ENCODE measurements around the gene GLYATL3. TPM values are rescaled to one million over a fixed set of nuclear protein-coding genes. Genes with fewer than 3 reads are reported as not detected.

The GLYATL3 gene
- total and polyA plus RNA-seq, 12 donors = not detected

DNA sequence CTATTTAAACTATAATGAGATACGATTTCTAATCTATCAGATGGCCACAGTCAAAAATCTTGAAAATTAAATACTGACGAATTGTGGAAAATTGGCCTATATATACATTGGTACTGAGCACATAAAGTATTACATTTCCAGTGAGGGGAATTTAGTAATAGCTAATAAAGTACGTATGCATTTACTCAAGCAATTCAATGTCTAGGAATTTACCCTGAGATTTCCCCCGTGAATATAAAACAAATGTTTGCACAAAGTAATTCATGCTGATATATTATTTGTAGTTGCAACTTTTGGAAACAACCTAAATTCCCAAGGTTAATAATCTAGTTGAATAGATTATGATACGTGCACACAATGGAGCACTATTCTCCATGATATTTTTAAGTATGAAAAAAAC is 36.1 kb downstream of the GLYATL3 start:
- DNase-seq = no peak
- H3K4me3 ChIP-seq = no peak overlapping the region
- H3K9me3 ChIP-seq = no peaks in the 10 kb centered on the region
- 84 to 90% methylated on average over 5 of the region's 5 CpGs for WGBS, 2 donors
- H3K36me3 ChIP-seq = no peaks in the 10 kb centered on the region
- TF ChIP-seq, protein P1, sequence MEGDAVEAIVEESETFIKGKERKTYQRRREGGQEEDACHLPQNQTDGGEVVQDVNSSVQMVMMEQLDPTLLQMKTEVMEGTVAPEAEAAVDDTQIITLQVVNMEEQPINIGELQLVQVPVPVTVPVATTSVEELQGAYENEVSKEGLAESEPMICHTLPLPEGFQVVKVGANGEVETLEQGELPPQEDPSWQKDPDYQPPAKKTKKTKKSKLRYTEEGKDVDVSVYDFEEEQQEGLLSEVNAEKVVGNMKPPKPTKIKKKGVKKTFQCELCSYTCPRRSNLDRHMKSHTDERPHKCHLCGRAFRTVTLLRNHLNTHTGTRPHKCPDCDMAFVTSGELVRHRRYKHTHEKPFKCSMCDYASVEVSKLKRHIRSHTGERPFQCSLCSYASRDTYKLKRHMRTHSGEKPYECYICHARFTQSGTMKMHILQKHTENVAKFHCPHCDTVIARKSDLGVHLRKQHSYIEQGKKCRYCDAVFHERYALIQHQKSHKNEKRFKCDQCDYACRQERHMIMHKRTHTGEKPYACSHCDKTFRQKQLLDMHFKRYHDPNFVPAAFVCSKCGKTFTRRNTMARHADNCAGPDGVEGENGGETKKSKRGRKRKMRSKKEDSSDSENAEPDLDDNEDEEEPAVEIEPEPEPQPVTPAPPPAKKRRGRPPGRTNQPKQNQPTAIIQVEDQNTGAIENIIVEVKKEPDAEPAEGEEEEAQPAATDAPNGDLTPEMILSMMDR (IDR thresholded peaks at IDR 0.05) = no peak
- H3K4me1 ChIP-seq = no peaks in the 10 kb centered on the region
- no peak overlapping the region for H3K27ac ChIP-seq
- no peak for ATAC-seq
- H3K27me3 ChIP-seq = peaks cover 0 to 5% (median 0%) of the 10 kb centered on the region in 7 donors
- intact Hi-C loops (cut with DNase I) = loop anchor here in 1 of 10 donors (5.0 kb wide), 1 partner anchor 72 kb away; no protein-coding TSS in a partner anchor

GRCh38 chr6:49539102-49539501 is 39.4 kb downstream of the GLYATL3 start:
- Histone ChIP-seq H3K4me1 (peaks cover 0 to 5% (median 0%) of the 10 kb centered on the region in 9 donors), H3K4me3 (no peak overlapping the region), H3K27me3 (no peaks in the 10 kb centered on the region), H3K9me3 (no peaks in the 10 kb centered on the region), H3K36me3 (no peaks in the 10 kb centered on the region), H3K27ac (no peak overlapping the region)
- 93 to 99% methylated on average over 3 of the region's 3 CpGs for WGBS, 2 donors
- intact Hi-C loops (cut with DNase I) = loop anchor here in 1 of 10 donors (5.0 kb wide), 1 partner anchor 68 kb away; no protein-coding TSS in a partner anchor
- TF ChIP-seq, protein P1 (IDR thresholded peaks at IDR 0.05) = no peak
- no peak for DNase-seq
- no peak for ATAC-seq

DNA sequence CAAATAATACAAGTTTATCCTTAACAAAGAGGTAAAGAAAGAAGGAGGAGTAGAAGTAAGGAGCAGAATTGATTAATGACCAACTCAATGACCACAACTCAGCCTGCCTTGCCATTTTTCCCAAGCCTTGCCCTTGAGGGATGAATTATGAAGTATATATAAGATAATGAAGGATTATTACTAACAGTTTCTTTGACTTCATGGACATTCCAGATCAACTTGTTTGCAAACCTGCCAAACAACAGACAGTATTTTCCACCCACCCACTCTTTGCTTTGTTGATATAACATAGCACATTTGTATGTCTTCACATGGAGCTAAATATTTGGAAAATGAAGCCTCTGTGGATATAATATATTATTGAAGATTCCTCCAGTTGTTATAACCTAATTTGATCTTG is 40.9 kb downstream of the GLYATL3 start:
- Histone ChIP-seq H3K27ac (no peak overlapping the region), H3K4me1 (peaks cover 0 to 5% (median 0%) of the 10 kb centered on the region in 9 donors), H3K4me3 (no peak overlapping the region), H3K27me3 (no peaks in the 10 kb centered on the region), H3K36me3 (no peaks in the 10 kb centered on the region), H3K9me3 (no peaks in the 10 kb centered on the region)
- intact Hi-C loops (cut with DNase I) = no loop called here
- DNase-seq (no peak), ATAC-seq (no peak)
- TF ChIP-seq, protein P1 (IDR thresholded peaks at IDR 0.05) = no peak

- no peak for ATAC-seq
- 48 to 49% methylated on average over 1 of the region's 1 CpG for WGBS, 2 donors
- Histone ChIP-seq H3K27ac (no peak overlapping the region), H3K27me3 (no peaks in the 10 kb centered on the region), H3K4me1 (peaks cover 0 to 5% (median 0%) of the 10 kb centered on the region in 9 donors), H3K4me3 (no peak overlapping the region), H3K36me3 (no peaks in the 10 kb centered on the region), H3K9me3 (no peaks in the 10 kb centered on the region)
- TF ChIP-seq, protein P1 (IDR thresholded peaks at IDR 0.05) = no peak
- intact Hi-C loops (cut with DNase I) = no loop called here
- DNase-seq = no peak
Observed at GRCh38 chr6:49541210-49541724, 41.5 kb downstream of the GLYATL3 start.
